Right ventricle myocardium inferior (tissue), 1 donor: Measurements from ENCODE around the gene KIAA1191. TPM values are rescaled to one million over a fixed set of nuclear protein-coding genes. Genes with fewer than 3 reads are reported as not detected.
"Not testable (repeated sequence)": the region's sequence is repeated elsewhere in the genome, so short reads cannot be mapped to it uniquely, and the experiment has no call there.

ENCODE experiments used
- ATAC-seq: fragments of 200-7000 bp; cut with Tn5 transposase; one replicate; pipeline ENCODE4 v1.9.1; 2020; ENCODE audit warnings: mild to moderate bottlenecking, moderate library complexity
- DNase-seq: peaks from one replicate; pipeline ENCODE4 v3.0.0; 2021; ENCODE audit errors: missing footprints
- intact Hi-C: fragments of 100-400 bp; cut with DNase I; formaldehyde crosslinking; loops from one replicate; pipeline ENCODE4 v1.11.0; 2022
- long read RNA-seq: library from polyadenylated mRNA; unstranded; transcript quantifications from one replicate; pipeline ENCODE4 v2.0.0, GENCODE V29; 2021
- total RNA-seq: library from RNA; stranded (reverse); fragmentation: NEBNext Ultra II Directional; extraction: Animal tissue kit (Norgen Biotek cat#: 25700); gene quantifications from one replicate; pipeline ENCODE4 v1.2.1, GENCODE V29; 2021
- donor health status: DM: no; HTN: yes; CAD: no; lungs with severe emphysema.

KIAA1191 gene, protein sequence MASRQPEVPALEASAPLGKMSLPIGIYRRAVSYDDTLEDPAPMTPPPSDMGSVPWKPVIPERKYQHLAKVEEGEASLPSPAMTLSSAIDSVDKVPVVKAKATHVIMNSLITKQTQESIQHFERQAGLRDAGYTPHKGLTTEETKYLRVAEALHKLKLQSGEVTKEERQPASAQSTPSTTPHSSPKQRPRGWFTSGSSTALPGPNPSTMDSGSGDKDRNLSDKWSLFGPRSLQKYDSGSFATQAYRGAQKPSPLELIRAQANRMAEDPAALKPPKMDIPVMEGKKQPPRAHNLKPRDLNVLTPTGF
- total RNA-seq: 76.0 TPM
- long read RNA-seq, transcript KIAA1191-201 (9 exons, 2,991 nt): major isoform, 20 of 39 reads
- long read RNA-seq, partial matches to known transcripts: 11 of 39 reads
- long read RNA-seq, other reads (novel, unspliced or antisense): 2 of 39 reads

DNA sequence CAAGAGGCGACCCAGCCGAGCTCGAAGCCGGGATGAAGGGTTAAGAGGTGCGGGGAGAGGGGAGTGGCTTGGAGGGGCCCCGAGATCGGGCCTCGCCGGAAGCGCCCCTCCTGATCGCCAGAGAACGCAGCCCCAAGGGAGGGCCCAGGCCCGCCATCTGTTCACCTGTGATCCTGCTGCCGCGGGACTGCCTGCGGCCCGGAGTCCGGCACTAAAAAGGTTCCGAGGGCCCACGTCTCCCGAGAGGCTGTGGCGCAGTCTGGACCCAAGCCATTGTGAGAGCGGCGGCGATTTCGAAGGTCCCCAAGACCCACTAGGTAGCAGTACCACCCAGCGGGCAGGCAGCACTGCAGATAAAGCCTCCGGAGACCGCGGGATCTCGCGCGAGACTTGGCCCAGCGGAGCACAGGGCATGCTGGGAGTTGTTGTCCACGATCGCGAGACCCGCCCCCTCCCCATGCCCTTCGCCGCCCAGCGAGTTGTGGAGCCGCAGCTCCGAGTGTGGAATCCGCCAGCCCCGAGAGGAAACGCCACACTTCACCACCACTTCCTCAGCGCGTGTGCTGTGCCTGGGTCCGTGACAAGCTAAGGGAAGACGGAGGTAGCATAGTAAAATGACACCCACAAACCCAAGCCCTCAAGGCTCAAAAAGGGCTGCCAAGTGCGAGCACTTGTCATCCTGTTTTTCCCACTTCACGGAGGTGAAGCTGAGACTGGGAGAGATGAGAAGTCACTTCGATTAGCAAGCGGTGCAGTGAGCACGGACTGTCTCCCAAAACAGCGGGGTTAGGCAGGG lies at the start of gene KIAA1191:
Gene KIAA1191, minus strand, starts transcription at position 328 of the 796 bp plus-strand sequence. CDS start 2,256 bp downstream, outside the sequence.
- intact Hi-C loops: loop anchor here (1.0 to 10.0 kb wide), 4 partner anchors 55 to 181 kb away; partner anchors contain the start of genes CLTB, FAF2 and SIMC1
- peak; percentile 99 for DNase-seq
- ATAC-seq: peak; percentile 96

DNA sequence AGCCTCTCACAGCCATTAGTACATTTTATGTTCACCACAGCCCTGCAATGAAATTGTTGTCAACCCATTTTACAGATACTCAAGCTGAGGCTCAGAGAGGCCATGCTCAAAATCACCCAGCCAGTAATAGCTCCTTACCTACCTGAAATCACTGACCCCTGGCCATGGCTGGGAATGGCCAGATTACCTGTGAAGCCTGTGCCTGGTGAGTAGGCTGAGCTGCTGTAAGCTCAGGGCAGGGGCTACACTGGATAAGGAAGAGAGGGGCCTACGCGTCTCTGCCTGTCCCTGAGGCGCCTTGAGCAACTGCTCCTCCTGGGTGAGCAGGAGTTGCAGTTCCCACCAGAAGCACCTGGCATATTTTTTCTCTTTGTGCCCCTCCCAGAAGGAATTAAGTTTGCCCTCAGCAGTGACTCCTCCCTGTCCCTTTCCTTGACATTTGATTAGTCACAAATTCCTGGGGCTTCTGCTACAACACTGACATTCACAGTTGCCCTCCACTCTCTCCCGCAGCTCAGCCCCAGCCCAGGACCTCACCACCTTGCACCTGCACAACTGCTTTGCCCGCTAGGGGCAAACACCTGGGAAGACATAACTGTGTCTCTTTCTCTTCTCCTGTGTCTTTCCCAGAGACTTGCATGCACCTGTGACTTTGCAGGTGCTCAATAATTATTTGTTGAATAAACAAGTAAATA lies 49.1 kb upstream of the KIAA1191 start:
- no peak for ATAC-seq
- no peak for DNase-seq
- intact Hi-C loops: no loop called here

DNA sequence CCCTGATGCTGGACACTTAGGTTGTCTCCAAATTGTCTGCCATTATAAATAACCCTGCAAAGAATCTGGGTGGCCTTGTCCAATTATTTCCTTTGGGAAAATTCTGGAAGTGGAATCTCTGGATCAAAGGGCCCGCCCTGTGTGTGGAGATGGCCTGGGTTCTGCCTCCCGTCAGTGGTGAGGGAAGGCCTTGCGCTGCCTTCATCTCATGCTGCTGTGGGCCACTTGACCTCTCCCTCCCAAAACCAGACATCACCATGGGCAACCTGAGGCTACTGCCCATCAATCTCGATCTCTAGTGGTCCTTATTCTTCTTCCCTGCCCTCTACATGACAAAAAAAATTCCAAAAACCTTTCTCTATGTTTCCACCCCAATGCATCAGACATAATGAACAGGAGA lies 48.2 kb upstream of the KIAA1191 start:
- DNase-seq (no peak), ATAC-seq (no peak)
- intact Hi-C loops: no loop called here

DNA sequence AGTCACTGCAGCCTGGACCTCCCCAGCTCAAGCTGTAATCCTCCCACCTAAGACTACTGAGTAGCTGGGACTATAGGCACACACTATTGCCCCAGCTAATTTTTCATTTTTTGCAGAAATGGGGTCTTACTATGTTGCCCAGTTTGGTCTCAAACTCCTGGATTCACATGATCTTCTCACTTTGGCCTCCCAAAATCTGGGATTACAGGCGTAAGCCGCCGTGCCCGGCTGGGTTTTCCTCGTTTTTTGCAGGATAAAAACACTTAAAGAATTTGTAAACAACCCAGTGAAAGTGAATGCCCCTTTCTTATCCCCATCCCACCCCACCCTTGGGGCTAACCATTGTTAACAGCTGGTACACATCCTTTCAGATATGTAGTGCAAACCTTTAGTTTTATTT lies 47.0 kb upstream of the KIAA1191 start:
- ATAC-seq: no peak
- no peak for DNase-seq
- intact Hi-C loops: no loop called here

DNA sequence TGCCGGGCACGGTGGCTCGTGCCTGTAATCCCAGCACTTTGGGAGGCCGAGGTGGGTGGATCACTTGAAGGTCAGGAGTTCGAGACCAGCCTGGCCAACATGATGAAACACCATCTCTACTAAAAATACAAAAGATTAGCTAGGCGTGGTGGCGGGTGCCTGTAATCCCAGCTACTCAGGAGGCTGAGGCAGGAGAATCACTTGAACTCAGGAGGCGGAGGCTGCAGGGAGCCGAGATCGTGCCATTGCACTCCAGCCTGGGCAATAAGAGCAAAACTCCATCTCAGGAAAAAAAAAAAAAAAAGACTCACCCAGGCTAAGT lies 46.6 kb upstream of the KIAA1191 start:
- ATAC-seq, DNase-seq, intact Hi-C loops: not testable (repeated sequence)

DNA sequence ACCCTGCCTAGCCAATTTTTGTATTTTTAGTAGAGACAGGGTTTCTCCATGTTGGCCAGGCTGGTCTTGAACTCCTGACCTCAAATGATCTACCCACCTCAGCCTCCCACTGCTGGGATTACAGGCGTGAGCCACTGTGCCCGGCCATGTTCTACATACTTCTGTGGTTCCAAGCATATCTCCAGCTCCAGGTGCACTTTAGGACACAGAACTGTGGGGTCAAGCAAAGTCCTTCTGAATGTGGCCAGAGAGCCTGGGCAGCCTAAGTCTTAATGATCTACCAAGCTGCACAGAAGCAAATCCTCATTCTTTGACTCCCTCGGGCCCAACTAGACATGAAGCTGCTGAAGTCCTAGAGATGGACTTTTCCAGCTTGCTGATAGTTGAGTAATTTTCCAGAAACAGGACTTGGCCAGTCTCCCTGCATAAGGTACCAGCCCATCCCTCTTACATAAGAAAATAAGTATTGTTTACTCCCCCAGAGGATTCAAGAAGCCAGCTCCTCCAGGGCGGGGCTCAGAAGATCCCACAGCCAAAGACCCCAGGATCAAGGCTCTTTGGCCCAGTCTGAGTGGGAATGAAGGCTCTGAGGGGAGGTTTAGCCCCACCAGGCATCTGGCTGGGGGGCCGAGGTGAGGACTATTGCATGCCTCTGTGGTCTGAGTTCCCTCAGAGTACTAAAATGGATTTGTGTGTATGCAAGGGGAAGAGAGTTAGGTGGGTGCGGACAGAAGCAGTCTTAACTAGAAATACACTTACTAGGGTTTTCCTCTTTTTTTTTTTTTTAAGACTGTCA lies 46.1 kb upstream of the KIAA1191 start:
- intact Hi-C loops: no loop called here
- ATAC-seq: peak; percentile 64
- no peak for DNase-seq

DNA sequence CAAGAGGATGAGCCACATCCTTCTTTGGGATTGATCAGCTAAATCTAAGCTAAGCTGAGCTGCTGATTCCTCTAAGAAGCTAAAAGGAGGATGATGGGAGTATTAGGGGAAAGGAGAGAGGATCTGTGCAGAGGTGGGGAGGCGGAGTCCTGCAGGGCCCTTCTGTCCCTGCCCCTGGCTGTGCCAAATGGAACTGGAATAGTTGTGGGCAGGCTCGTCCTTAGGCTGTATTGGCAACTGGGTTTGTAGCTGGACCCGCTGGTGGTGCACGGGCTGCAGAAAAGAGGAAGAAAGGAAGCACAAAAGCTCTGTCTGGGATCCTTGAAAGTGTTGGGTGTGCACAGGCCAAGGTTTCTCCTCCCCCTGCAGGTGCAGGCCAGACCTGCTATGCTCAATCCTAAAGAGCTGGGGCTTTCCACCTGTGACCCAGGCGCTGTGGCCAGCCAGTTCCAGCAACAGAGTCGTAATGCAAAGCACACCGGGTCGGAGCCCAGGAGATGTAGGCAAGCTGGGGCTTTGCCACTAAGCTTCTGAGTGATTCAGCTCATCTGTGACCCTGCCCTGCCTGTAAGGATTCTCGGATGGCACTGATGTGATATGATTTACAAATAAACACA lies 45.0 kb upstream of the KIAA1191 start:
- DNase-seq (no peak), ATAC-seq (no peak)
- intact Hi-C loops: no loop called here

DNA sequence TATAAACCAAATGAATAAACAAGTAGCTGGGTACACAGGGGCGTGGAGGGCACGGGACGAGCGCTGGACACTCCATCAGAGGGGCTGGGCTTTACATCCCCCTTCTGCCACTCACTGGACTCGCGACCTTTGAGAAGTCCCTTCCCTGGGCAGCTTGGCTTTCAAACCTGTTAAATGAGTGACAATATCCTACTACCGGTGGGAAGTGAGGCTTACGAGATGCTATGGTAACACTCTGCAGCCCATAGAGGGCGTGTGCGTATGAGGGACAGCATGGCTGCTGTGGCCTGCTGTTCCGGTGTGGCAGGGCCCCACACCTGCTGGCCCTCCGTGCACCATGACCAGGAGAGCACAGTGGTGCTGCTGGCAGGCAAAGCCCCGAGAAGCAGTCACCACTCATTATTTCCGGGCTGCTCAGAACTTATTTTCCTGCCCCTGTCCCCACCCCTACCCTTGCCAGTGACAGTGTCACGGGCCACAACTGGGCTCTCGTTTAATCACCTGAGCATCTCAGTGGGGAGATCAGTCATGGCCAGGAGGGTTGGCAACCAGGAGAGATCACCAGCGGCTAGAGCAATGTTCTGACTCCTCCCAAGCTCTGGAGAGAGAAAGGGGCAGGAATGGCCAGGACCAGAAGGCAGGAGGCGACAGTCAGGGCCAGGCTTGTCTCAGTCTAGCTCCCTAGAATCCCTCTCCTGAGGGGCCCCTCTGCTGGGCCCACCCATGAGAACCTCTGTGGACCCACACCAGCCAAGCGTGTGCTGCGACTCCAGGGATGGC lies 44.3 kb upstream of the KIAA1191 start:
- no peak for ATAC-seq
- DNase-seq: no peak
- intact Hi-C loops: no loop called here

DNA sequence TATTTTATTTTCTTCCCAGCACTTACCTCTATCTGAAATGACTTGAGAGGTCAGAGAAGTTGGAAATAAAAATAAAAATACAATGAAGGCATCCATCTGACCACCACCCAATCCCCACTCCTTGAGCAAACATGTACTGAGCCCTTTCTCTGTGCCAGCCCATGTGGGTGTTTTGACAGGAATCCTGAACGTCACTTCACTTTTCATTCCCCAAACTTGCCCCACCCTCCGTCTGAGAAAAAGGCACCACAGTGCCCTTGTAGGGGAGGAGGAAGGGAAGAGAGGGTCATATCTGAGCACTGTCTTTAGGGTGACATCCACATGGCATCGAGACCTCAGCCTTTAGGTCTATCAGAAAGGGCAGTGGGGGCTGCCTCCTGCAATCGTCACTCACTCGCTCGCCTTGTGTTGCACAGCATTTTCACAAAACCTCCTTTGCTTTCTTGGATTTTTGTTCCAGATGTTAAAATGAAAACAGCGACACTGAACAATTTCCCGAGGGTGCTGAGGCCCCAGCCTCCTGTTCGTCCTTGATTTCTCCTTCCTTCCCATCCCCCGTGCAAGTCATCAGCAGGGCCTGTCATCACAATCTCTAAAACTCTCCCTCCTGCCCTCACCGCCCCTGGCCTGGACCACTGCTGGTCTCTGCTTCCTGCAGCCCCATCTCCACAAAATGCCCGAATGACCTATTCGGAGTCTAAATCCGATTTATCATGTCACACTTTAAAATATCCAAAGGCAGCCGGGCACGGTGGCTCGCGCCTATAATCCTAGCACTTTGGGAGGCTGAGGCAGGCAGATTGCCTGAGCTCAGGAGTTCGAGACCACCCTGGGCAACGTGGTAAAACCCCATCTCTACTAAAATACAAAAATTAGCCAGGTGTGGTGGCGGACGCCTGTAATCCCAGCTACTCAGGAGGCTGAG lies 40.0 kb upstream of the KIAA1191 start:
- no peak for ATAC-seq
- DNase-seq: no peak
- intact Hi-C loops: no loop called here

DNA sequence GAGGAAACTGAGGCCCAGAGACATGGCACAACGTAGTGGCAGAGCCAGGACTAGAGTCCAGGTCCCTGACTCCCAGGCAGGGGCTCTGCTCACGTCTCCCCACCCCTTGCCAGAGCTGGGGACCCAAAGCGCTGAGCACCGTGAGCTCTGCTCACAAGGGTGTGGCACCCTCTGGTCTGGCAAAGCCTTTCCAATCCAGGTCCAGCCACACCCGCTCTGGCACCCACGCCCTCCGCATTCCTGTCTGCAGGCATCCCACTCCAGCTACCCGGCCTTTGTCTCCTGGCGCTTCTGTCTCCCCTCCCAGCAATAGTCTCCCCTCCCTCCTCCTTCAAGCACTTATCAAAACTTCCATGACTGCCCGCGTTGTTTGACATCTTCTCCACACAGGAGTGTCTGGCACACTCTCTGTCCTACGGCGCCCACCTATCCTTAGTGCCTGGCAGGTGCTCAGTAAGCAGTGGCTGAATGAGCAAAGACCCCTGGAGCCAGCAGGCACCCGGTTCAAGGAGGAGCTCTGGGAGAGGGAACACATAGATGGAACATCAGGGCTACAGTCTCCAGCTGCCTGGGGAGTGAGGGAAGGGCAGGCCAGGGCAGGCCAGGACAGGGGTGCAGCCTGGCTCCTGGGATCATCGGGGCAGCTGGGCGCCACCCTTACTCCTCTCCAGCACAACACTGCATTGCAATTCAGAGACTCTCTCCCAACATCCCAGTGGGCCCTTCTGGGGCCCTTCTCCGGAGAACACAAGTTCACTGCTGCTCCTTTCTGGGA lies 39.0 kb upstream of the KIAA1191 start:
- DNase-seq (peak; percentile 71), ATAC-seq (no peak)
- intact Hi-C loops: no loop called here

DNA sequence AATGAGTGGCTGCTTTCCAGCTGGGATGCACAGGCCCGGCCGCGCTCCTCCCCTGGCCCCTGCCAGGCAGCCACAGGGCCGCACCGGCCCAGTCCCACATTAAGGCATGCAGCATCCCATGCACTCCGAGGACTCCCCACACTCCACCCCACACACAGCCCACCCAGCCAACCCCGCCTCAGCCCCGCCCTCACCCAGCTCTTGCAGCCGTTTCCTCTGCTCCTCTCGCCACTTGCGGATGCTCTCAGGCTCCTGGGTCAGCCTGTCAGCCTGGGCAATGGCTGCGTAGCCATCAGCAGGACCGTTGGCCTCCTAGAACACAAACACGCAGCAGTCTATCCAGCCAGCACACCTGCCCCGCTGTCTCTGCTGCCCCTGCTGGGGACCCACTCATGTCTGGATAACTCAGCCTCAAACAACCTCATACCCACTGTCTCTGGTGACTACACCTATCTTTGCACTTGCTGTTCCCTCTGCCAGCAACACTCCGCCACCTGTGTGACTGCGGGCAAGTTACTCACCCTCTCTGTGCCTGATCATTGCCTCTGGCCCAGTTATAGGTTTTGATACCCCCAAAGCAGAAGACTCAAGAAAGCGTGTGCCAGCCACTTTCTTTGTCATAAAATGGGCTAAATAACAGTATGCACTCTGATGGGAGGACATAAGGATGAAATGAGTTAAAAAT lies 36.3 kb upstream of the KIAA1191 start:
- ATAC-seq (no peak), DNase-seq (no peak)
- intact Hi-C loops: no loop called here

DNA sequence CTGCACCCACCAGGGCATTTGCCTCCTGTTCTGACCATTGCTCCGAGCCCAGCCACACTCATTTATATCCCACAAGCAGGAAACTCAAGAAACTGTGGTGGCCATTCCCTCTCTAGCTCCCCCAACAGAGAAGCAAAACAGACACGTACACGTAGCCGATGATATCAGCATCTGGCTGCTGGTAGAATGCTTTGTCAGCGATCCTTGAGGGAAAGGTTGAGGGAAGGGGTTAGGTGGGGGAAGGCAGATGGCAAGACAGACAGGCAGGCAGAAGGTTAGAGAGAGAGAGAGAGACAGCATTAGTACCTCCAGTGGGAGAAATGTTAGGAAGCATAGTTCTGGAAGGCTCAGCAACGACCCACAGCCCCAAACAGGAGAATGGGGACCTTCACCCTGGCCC lies 34.8 kb upstream of the KIAA1191 start:
- intact Hi-C loops: no loop called here
- DNase-seq: no peak
- no peak for ATAC-seq

DNA sequence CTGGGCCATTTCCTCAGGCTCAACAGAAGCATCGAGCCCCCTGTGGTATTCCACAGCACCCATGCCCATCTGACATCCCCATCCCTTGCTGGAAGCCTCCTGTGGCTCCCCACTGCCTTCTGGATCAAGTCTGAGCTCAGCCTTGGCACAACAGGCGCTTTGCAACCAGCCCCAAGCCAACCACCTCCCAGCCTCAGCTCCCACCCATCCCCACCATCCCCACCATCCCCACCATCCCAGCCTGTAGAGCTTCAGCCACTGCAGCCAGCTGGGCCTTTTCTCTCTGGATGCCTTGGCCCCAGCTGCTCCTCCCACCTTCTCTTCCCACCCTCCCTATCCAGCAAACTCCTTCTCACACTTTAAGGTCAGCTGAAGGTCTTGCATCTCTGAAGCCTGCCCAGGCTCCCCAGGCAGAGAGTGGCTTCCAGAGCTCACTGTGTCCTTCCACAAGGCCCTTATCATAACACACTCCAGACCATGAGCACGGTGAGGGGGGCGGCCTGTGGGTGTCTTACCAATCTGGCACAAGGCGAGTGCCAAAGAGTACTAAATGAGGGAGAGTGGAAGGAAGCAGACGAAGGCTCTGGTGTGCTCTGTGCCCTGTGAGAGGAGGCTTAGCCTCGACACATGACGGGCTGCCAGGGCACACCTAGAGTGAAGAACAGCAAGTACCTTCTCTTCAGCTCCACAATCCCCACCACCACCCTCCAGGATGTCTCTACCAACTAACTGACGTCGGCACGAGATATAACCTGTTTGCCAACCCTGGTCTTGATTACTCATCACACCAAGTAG lies 33.5 kb upstream of the KIAA1191 start:
- peak; percentile 83 for DNase-seq
- intact Hi-C loops: no loop called here
- ATAC-seq: peak; percentile 88

DNA sequence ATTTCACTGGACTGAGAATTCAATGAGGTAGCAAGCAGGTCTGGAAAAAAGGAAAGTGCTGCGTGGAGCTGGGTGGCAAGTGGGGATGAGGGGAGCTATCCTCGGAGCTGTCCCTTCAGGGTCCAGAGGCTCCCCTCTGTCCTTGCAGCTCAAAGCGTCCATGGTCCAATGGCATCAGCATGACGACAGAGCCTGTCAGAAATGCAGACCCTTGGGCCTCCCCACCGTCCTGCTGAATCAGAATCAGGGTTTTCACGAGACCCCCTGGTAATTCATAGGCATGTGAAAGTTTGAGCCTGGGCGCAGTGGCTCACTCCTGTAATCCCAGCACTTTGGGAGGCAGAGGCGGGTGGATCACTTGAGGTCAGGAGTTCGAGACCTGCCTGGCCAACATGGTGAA lies 32.5 kb upstream of the KIAA1191 start:
- intact Hi-C loops: no loop called here
- no peak for DNase-seq
- no peak for ATAC-seq

DNA sequence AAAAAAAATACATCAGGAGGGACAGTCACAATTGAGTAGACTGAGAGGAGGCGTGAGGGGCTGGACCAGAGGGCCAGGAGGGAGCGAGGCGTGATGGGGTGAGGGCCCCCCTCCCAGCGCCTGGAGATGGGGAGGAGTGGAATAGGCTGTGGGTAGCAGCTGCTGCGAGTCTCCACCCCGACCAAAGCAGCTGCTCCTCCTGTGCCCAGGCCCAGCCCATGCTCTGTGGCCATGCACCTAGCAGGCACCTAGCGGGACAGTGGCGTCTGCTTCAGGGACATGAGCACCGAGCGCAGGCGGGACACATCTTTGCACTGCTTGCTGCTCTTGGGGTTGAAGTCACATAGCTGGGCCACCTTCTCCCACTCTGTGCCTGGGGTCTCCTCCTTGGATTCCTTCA lies 31.0 kb upstream of the KIAA1191 start:
- no peak for DNase-seq
- intact Hi-C loops: no loop called here
- ATAC-seq: no peak
